ENCODE data around the gene TNS2.

DNA sequence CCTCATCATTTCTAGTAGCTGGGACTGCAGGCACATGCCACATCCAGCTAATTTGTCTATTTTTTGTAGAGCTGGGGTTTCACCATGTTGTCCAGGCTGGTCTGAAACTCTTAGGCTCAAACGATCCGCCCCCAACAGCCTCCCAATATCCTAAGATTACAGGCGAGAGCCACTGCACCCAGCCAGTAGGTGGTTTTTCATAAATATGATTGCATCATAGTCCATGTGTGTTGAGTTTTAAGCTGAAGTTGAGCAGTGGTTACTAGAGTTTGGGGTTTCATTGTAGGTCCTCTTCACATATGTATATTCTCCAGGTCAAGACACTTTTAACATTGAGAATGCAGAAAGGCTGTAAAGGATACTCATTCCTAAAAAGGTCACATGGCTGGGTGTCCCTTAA lies 13.1 kb upstream of the TNS2 start:
- TF ChIP-seq, protein P1, sequence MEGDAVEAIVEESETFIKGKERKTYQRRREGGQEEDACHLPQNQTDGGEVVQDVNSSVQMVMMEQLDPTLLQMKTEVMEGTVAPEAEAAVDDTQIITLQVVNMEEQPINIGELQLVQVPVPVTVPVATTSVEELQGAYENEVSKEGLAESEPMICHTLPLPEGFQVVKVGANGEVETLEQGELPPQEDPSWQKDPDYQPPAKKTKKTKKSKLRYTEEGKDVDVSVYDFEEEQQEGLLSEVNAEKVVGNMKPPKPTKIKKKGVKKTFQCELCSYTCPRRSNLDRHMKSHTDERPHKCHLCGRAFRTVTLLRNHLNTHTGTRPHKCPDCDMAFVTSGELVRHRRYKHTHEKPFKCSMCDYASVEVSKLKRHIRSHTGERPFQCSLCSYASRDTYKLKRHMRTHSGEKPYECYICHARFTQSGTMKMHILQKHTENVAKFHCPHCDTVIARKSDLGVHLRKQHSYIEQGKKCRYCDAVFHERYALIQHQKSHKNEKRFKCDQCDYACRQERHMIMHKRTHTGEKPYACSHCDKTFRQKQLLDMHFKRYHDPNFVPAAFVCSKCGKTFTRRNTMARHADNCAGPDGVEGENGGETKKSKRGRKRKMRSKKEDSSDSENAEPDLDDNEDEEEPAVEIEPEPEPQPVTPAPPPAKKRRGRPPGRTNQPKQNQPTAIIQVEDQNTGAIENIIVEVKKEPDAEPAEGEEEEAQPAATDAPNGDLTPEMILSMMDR (IDR thresholded peaks at IDR 0.05) = no peak
- TF ChIP-seq POLR2A (IDR thresholded peaks at IDR 0.05; ENCODE audit: low read depth) (no peak), POLR2AphosphoS5 (IDR thresholded peaks at IDR 0.05) (no peak)

Measured in esophagus muscularis mucosa (tissue), 3 donors.